Body of pancreas (tissue), 4 donors: ENCODE data around the gene RAB21.

Source experiments
- CTCF ChIP-seq, 7 experiments: fragments of 450-650 bp in 4 of 7; fragments of 200-600 bp in 3 of 7; sonication (generic) in 3 of 7; IDR thresholded peaks; one replicate each; pipeline ENCODE4 v1.5.1; 2016 to 2019; ENCODE audit warnings: antibody characterized with exemption in 7 of 7
- POLR2A ChIP-seq, 3 donors: fragments of 450-650 bp; IDR thresholded peaks; one replicate each; pipeline ENCODE4 v1.6.1; 2016; ENCODE audit warnings: antibody characterized with exemption in 3 of 3, mild to moderate bottlenecking in 2 of 3

DNA sequence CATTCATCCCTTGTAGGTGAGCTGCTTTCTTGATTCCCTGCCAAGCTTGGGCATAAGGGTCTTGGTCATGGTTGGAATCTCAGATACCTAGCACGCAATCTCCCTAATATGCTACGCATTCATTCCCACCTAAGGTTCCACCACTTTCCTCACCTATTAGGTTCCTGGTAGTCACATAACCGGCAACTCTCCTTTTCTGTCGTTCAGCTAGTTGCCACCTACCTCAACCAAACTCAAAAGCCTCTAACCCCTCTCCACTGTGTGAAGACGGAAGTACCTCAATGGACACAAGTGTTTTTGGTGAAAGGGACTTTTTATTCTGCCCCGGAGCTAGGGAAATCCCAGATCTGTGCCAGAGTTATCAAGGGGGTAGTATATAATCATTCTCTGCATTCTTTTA lies 83.6 kb downstream of the RAB21 start:
- TF ChIP-seq CTCF (IDR thresholded peaks at IDR 0.05) (no peak), POLR2A (IDR thresholded peaks at IDR 0.05) (no peak)
